Sigmoid colon (tissue), 7 donors: ENCODE data around the gene MTOR. TPM values are rescaled to one million over a fixed set of nuclear protein-coding genes. Genes with fewer than 3 reads are reported as not detected.

ENCODE experiments used
- DNase-seq: peaks from one replicate; pipeline ENCODE4 v3.0.0-alpha.2; 2019
- H3K27ac ChIP-seq, 4 donors: fragments of 200-600 bp; sonication (generic); one replicate each; pipeline ENCODE4 v1.5.1; 2016 to 2019; ENCODE audit warnings: mild to moderate bottlenecking in 1 of 4
- H3K27me3 ChIP-seq, 3 donors: fragments of 200-600 bp; sonication (generic); one replicate each; pipeline ENCODE4 v1.5.1; 2019; ENCODE audit warnings: mild to moderate bottlenecking in 1 of 3
- H3K36me3 ChIP-seq, 4 donors: fragments of 200-600 bp; sonication (generic); one replicate each; pipeline ENCODE4 v1.5.1; 2016 to 2019
- H3K4me1 ChIP-seq, 4 donors: fragments of 200-600 bp; sonication (generic); one replicate each; pipeline ENCODE4 v1.5.1; 2017 to 2019
- H3K4me3 ChIP-seq, 4 donors: fragments of 200-600 bp; sonication (generic); one replicate each; pipeline ENCODE4 v1.5.1; 2017 to 2019; ENCODE audit warnings: mild to moderate bottlenecking in 2 of 4, moderate library complexity in 1 of 4
- H3K9me3 ChIP-seq, 4 donors: fragments of 200-600 bp in 3 of 4; sonication (generic) in 3 of 4; one replicate each; pipeline versions ENCODE4 v1.5.1 to v1.6.1; 2013 to 2019
- EP300 ChIP-seq, 4 donors: sonication (generic); formaldehyde crosslinking; IDR thresholded peaks; one replicate each; pipeline ENCODE4 v1.6.1; 2017; ENCODE audit warnings: antibody characterized with exemption in 4 of 4
- POLR2A ChIP-seq, 2 donors: fragments of 450-650 bp; IDR thresholded peaks; one replicate each; pipeline ENCODE4 v1.6.1; 2016; ENCODE audit warnings: antibody characterized with exemption in 2 of 2, mild to moderate bottlenecking in 2 of 2, moderate library complexity in 2 of 2
- POLR2AphosphoS5 ChIP-seq, 4 donors: sonication (generic); formaldehyde crosslinking; IDR thresholded peaks; one replicate each; pipeline ENCODE4 v1.6.1; 2017; ENCODE audit warnings: antibody characterized with exemption in 4 of 4
- WGBS, 2 donors: extraction: QIAGEN DNeasy Blood & Tissue Kit; methylation state at CpG; one replicate each; pipeline ENCODE4 v1.1.7; 2013; 5-methylcytosine and 5-hydroxymethylcytosine counted together
- intact Hi-C: fragments of 100-400 bp; cut with DNase I; formaldehyde crosslinking; loops from one replicate; pipeline ENCODE4 v1.15.1; 2023
- polyA plus RNA-seq, 3 donors: library from polyadenylated mRNA; stranded (reverse); fragments of 200-250 nt; gene quantifications; one replicate each; pipeline ENCODE4 v1.2.3, GENCODE V29; 2013
- total RNA-seq, 4 donors: library from RNA; depleted of rRNA; stranded (reverse); fragments of >200 nt; gene quantifications; one replicate each; pipeline ENCODE4 v1.1.0, GENCODE V29; 2016
- TF ChIP-seq, protein P1 (sequence below), 4 experiments: fragments of 450-650 bp in 3 of 4; fragments of 200-600 bp in 1 of 4; IDR thresholded peaks; one replicate each; pipeline ENCODE4 v1.5.1; 2016 to 2019; ENCODE audit warnings: antibody characterized with exemption in 4 of 4, mild to moderate bottlenecking in 3 of 4, moderate library complexity in 2 of 4
- donor health status: healthy with polysubstance abuse.
- donor health status: Bipolar disorder and iron deficiency.
- donor health status: healthy.

MTOR gene
- total and polyA plus RNA-seq, 7 donors = 7.6 to 38.1 (median 25.2) TPM

DNA sequence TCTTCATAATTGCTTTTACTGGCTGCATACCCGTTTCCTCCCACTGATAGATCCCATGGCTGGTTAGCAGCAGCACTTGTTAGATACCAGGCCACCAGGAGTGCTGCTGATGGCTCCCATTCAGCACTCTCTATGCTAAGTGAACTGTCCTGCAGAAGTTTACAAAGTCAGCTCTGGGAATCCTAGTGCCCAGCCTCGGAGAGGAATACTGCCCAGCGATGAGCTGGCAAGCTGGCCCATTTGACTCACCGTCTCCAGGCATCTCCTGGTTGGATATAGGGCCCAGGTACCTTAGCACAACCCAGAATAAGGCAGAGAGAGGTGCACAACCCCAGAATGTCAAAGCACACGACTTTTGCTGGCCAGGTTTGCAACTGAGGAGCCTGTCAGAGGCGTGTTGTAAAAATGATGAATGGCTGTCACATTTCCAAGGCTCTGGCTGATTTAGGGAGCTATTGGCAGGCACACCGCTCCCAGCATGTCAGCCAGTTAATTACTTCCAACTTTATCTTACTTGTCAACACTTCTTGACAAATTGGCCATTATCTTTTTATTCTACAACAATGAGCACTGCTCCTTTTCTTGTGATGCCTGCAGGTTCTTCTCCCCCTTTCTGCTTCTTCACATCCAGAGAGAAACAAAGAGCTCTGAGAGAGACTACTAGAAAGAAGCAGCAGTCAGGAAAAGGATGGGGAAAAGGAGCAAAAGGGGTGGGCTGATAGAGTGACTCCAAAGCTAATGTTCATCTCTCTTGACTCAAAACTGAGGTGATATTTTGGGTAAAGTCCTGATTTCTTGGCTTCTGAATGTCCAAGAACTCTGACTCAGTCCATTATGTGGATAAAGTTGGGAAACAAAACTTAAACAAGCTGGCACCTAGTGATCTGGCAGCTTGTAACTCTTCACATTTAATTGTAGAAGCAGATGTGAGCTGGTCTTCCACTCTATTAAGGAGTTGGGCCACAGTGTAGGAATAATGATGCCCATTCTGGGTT is 84.0 kb downstream of the MTOR start:
- H3K4me3 ChIP-seq = no peak overlapping the region
- WGBS, 2 donors = 56 to 68% methylated on average over 7 of the region's 7 CpGs
- peaks cover 0 to 39% (median 22%) of the 10 kb centered on the region in 4 donors for H3K4me1 ChIP-seq
- peak overlapping the region in 2 of 4 donors; percentile 13 to 35 for H3K27ac ChIP-seq
- H3K36me3 ChIP-seq = peaks cover 0 to 22% (median 0%) of the 10 kb centered on the region in 4 donors
- intact Hi-C loops = no loop called here
- no peaks in the 10 kb centered on the region for H3K9me3 ChIP-seq
- H3K27me3 ChIP-seq = no peaks in the 10 kb centered on the region
- TF ChIP-seq POLR2AphosphoS5 (IDR thresholded peaks at IDR 0.05) = no peak
- TF ChIP-seq EP300 (IDR thresholded peaks at IDR 0.05) = no peak
- TF ChIP-seq, protein P1, sequence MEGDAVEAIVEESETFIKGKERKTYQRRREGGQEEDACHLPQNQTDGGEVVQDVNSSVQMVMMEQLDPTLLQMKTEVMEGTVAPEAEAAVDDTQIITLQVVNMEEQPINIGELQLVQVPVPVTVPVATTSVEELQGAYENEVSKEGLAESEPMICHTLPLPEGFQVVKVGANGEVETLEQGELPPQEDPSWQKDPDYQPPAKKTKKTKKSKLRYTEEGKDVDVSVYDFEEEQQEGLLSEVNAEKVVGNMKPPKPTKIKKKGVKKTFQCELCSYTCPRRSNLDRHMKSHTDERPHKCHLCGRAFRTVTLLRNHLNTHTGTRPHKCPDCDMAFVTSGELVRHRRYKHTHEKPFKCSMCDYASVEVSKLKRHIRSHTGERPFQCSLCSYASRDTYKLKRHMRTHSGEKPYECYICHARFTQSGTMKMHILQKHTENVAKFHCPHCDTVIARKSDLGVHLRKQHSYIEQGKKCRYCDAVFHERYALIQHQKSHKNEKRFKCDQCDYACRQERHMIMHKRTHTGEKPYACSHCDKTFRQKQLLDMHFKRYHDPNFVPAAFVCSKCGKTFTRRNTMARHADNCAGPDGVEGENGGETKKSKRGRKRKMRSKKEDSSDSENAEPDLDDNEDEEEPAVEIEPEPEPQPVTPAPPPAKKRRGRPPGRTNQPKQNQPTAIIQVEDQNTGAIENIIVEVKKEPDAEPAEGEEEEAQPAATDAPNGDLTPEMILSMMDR (IDR thresholded peaks at IDR 0.05) = no peak
- no peak for TF ChIP-seq POLR2A (IDR thresholded peaks at IDR 0.05)
- DNase-seq = no peak

DNA sequence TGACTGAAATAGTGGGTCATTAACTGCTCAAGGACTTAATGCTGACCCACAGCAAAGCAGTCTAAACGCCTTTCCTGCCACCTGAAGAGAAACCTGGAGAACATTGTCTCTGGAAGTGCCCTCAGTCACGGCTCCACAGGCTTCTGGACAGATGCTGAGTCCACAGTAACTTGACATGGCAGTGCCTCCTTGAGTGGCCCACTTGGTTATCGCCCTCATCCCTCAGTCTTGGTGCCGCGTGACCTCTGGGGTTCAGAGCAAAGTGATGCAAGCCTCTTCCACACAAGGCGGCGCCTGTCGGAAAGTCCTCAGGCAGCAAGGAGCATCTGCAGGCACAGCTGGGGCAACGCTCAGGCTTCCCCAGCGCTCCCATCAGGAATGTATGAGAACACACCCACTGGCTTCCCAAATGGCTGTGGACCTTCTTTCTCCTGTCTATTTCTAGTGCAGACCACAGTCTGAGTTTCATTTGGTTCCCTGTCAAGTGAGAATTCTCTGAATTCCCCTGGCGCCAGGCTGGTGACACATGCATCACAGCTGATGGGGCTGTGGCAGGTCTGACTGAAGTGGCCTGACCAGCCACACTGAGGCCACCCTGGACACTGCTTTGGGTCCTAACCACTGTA is 86.2 kb downstream of the MTOR start:
- 95 to 97% methylated on average over 11 of the region's 11 CpGs for WGBS, 2 donors
- intact Hi-C loops = no loop called here
- no peak for DNase-seq
- H3K27ac ChIP-seq = no peak overlapping the region
- H3K4me3 ChIP-seq = no peak overlapping the region
- H3K9me3 ChIP-seq = no peaks in the 10 kb centered on the region
- H3K4me1 ChIP-seq = peaks cover 0 to 39% (median 22%) of the 10 kb centered on the region in 4 donors
- H3K36me3 ChIP-seq = peaks cover 0 to 5% (median 0%) of the 10 kb centered on the region in 4 donors
- TF ChIP-seq POLR2A (IDR thresholded peaks at IDR 0.05) = no peak
- TF ChIP-seq, protein P1 (IDR thresholded peaks at IDR 0.05) = no peak
- no peak for TF ChIP-seq EP300 (IDR thresholded peaks at IDR 0.05)
- TF ChIP-seq POLR2AphosphoS5 (IDR thresholded peaks at IDR 0.05) = no peak
- no peaks in the 10 kb centered on the region for H3K27me3 ChIP-seq

DNA sequence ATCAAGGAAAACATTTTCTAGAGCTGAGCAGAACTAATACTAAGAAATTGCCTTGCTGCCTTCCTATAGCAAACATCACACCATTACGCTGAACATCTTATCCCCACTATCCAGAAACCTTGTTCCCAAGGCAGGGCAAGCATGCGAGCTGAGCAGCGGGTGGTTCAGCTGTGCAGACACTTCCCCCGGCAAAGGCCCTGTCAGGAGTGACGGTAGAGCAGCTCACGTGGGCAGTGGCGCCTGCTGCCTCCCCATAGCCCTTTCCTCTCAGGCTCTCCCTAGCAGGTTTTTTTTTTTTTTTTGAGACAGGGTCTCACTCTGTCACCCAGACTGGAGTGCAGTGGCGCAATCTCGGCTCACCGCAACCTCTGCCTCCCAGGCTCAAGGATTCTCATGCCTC is 86.9 kb downstream of the MTOR start:
- TF ChIP-seq, protein P1 (IDR thresholded peaks at IDR 0.05) = no peak
- TF ChIP-seq POLR2AphosphoS5 (IDR thresholded peaks at IDR 0.05) = no peak
- Histone ChIP-seq H3K36me3 (peaks cover 0 to 5% (median 0%) of the 10 kb centered on the region in 4 donors), H3K27ac (no peak overlapping the region), H3K27me3 (no peaks in the 10 kb centered on the region), H3K4me1 (peaks cover 0 to 37% (median 22%) of the 10 kb centered on the region in 4 donors), H3K4me3 (no peak overlapping the region), H3K9me3 (no peaks in the 10 kb centered on the region)
- DNase-seq = no peak
- 97% methylated on average over 10 of the region's 10 CpGs for WGBS, 2 donors
- intact Hi-C loops = no loop called here

GRCh38 chr1:11174261-11174942 is 87.9 kb downstream of the MTOR start:
- TF ChIP-seq EP300 (IDR thresholded peaks at IDR 0.05) = no peak
- TF ChIP-seq, protein P1 (IDR thresholded peaks at IDR 0.05) = no peak
- DNase-seq = no peak
- H3K4me1 ChIP-seq = peaks cover 0 to 33% (median 17%) of the 10 kb centered on the region in 4 donors
- H3K27ac ChIP-seq = no peak overlapping the region
- H3K36me3 ChIP-seq = no peaks in the 10 kb centered on the region
- H3K27me3 ChIP-seq = no peaks in the 10 kb centered on the region
- H3K9me3 ChIP-seq = no peaks in the 10 kb centered on the region
- intact Hi-C loops = no loop called here
- WGBS, 2 donors = 81 to 82% methylated on average over 7 of the region's 7 CpGs
- H3K4me3 ChIP-seq = no peak overlapping the region
